Measurements from ENCODE around the gene SPON1.
"Not testable (repeated sequence)": the region's sequence is repeated elsewhere in the genome, so short reads cannot be mapped to it uniquely, and the experiment has no call there.

SPON1 gene

GRCh38 chr11:13927481-13927880 is 35.0 kb upstream of the SPON1 start:
- Histone ChIP-seq H3K27me3 (ENCODE audit: control insufficient read depth in 1 of 2, insufficient read depth in 2 of 2, low read length in 2 of 2) (peaks cover 0 to 5% of the 10 kb centered on the region in 2 donors), H3K9me3 (ENCODE audit: control insufficient read depth in 2 of 2, low read length in 2 of 2) (no peaks in the 10 kb centered on the region), H3K4me3 (ENCODE audit: low read length in 2 of 2) (no peak overlapping the region), H3K9ac (ENCODE audit: low read length in 2 of 2) (no peak overlapping the region), H3K4me1 (ENCODE audit: control insufficient read depth, insufficient read depth, low read length) (no peaks in the 10 kb centered on the region), H3K27ac (ENCODE audit: low read length) (no peak overlapping the region), H3K36me3 (ENCODE audit: control insufficient read depth in 2 of 2, insufficient read depth in 2 of 2, low read length in 2 of 2) (no peaks in the 10 kb centered on the region)

- no peak overlapping the region for H3K4me3 ChIP-seq (ENCODE audit: low read length in 2 of 2)
- no peak overlapping the region for H3K27ac ChIP-seq (ENCODE audit: low read length)
- H3K9ac ChIP-seq (ENCODE audit: low read length in 2 of 2): no peak overlapping the region
- H3K27me3 ChIP-seq (ENCODE audit: control insufficient read depth in 1 of 2, insufficient read depth in 2 of 2, low read length in 2 of 2): no peaks in the 10 kb centered on the region
- no peaks in the 10 kb centered on the region for H3K36me3 ChIP-seq (ENCODE audit: control insufficient read depth in 2 of 2, insufficient read depth in 2 of 2, low read length in 2 of 2)
- no peaks in the 10 kb centered on the region for H3K4me1 ChIP-seq (ENCODE audit: control insufficient read depth, insufficient read depth, low read length)
- no peaks in the 10 kb centered on the region for H3K9me3 ChIP-seq (ENCODE audit: control insufficient read depth in 2 of 2, low read length in 2 of 2)
These were observed 33.8 kb upstream of the SPON1 start for GRCh38 chr11:13928566-13929251.

DNA sequence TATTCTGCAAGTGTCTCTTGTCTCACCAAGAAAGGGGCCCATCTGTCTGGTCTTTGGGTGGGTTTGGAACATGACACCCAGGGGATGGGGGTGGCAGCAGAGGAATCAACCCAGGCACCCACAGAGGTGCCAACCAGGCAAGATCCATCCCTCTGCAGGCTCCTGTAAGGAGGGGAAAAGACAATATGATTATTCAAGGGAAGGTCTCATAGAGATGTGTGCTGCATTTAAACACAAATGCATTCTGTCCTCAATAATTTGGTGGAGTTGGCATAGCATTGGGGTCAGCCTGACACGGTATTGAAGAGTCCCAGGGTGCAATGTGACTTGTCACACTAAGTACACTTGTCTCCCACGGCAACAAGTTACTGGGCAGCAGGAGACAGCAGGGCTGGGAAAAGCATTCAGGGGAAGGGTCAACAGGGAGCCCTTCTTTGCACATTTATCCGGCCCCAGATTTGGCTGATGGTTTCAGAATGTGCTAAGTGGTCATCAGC is 33.1 kb upstream of the SPON1 start:
- Histone ChIP-seq H3K4me3 (ENCODE audit: low read length in 2 of 2) (no peak overlapping the region), H3K9ac (ENCODE audit: low read length in 2 of 2) (no peak overlapping the region), H3K9me3 (ENCODE audit: control insufficient read depth in 2 of 2, low read length in 2 of 2) (no peaks in the 10 kb centered on the region), H3K36me3 (ENCODE audit: control insufficient read depth in 2 of 2, insufficient read depth in 2 of 2, low read length in 2 of 2) (no peaks in the 10 kb centered on the region), H3K4me1 (ENCODE audit: control insufficient read depth, insufficient read depth, low read length) (no peaks in the 10 kb centered on the region), H3K27me3 (ENCODE audit: control insufficient read depth in 1 of 2, insufficient read depth in 2 of 2, low read length in 2 of 2) (no peaks in the 10 kb centered on the region), H3K27ac (ENCODE audit: low read length) (no peak overlapping the region)

DNA sequence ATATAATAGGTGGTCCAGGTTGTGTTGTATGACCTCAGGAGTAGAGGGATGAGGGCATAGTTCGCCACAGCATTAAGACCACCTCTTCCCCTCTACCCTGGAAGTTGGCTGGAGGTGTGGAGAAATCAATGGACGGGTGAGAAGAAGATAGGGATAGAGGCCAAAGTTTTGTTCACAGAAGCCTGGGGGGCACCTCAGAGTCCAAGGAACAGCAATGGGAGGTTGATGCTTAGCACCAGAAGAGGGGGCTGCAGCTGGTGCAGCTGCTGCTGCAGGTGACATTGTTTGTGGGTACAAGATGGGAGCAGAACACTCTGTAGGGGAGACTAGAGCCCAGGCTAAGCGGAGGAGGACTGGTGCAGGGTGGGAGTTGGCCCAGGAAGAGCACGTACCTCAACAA is 31.2 kb upstream of the SPON1 start:
- Histone ChIP-seq H3K27ac (ENCODE audit: low read length) (no peak overlapping the region), H3K4me1 (ENCODE audit: control insufficient read depth, insufficient read depth, low read length) (no peaks in the 10 kb centered on the region), H3K9me3 (ENCODE audit: control insufficient read depth in 2 of 2, low read length in 2 of 2) (no peaks in the 10 kb centered on the region), H3K4me3 (ENCODE audit: low read length in 2 of 2) (no peak overlapping the region), H3K9ac (ENCODE audit: low read length in 2 of 2) (no peak overlapping the region), H3K36me3 (ENCODE audit: control insufficient read depth in 2 of 2, insufficient read depth in 2 of 2, low read length in 2 of 2) (no peaks in the 10 kb centered on the region), H3K27me3 (ENCODE audit: control insufficient read depth in 1 of 2, insufficient read depth in 2 of 2, low read length in 2 of 2) (no peaks in the 10 kb centered on the region)

DNA sequence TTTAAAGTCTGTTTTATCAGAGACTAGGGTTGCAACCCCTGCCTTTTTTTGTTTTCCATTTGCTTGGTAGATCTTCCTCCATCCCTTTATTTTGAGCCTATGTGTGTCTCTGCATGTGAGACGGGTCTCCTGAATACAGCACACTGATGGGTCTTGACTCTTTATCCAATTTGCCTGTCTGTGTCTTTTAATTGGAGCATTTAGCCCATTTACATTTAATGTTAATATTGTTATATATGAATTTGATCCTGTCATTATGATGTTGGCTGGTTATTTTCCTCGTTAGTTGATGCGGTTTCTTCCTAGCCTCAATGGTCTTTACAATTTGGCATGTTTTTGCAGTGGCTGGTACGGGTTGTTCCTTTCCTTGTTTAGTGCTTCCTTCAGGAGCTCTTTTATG is 25.4 kb upstream of the SPON1 start:
- not testable (repeated sequence) for H3K27me3 ChIP-seq (ENCODE audit: control insufficient read depth in 1 of 2, insufficient read depth in 2 of 2, low read length in 2 of 2); H3K36me3 ChIP-seq (ENCODE audit: control insufficient read depth in 2 of 2, insufficient read depth in 2 of 2, low read length in 2 of 2); H3K27ac ChIP-seq (ENCODE audit: low read length); H3K9me3 ChIP-seq (ENCODE audit: control insufficient read depth in 2 of 2, low read length in 2 of 2); H3K9ac ChIP-seq (ENCODE audit: low read length in 2 of 2); H3K4me1 ChIP-seq (ENCODE audit: control insufficient read depth, insufficient read depth, low read length); H3K4me3 ChIP-seq (ENCODE audit: low read length in 2 of 2)

DNA sequence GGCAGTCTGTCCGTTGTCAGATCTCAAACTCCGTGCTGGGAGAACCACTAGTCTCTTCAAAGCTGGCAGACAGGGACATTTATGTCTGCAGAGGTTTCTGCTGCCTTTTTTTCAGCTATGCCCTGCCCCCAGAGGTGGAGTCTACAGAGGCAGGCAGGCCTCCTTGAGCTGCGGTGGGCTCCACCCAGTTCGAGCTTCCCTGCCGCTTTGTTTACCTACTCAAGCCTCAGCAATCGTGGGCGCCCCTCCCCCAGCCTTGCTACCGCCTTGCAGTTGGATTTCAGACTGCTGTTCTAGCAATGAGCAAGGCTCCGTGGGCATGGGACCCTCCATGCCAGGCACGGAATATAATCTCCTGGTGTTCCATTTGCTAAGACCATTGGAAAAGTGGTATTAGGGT is 23.7 kb upstream of the SPON1 start:
- not testable (repeated sequence) for H3K4me1 ChIP-seq (ENCODE audit: control insufficient read depth, insufficient read depth, low read length); H3K4me3 ChIP-seq (ENCODE audit: low read length in 2 of 2); H3K36me3 ChIP-seq (ENCODE audit: control insufficient read depth in 2 of 2, insufficient read depth in 2 of 2, low read length in 2 of 2); H3K27me3 ChIP-seq (ENCODE audit: control insufficient read depth in 1 of 2, insufficient read depth in 2 of 2, low read length in 2 of 2); H3K9me3 ChIP-seq (ENCODE audit: control insufficient read depth in 2 of 2, low read length in 2 of 2); H3K9ac ChIP-seq (ENCODE audit: low read length in 2 of 2); H3K27ac ChIP-seq (ENCODE audit: low read length)

GRCh38 chr11:13939961-13940906 is 22.3 kb upstream of the SPON1 start:
- no peaks in the 10 kb centered on the region for H3K9me3 ChIP-seq (ENCODE audit: control insufficient read depth in 2 of 2, low read length in 2 of 2)
- H3K27me3 ChIP-seq (ENCODE audit: control insufficient read depth in 1 of 2, insufficient read depth in 2 of 2, low read length in 2 of 2): peaks cover 0 to 4% of the 10 kb centered on the region in 2 donors
- no peak overlapping the region for H3K4me3 ChIP-seq (ENCODE audit: low read length in 2 of 2)
- H3K4me1 ChIP-seq (ENCODE audit: control insufficient read depth, insufficient read depth, low read length): no peaks in the 10 kb centered on the region
- no peak overlapping the region for H3K9ac ChIP-seq (ENCODE audit: low read length in 2 of 2)
- H3K27ac ChIP-seq (ENCODE audit: low read length): no peak overlapping the region
- H3K36me3 ChIP-seq (ENCODE audit: control insufficient read depth in 2 of 2, insufficient read depth in 2 of 2, low read length in 2 of 2): no peaks in the 10 kb centered on the region

DNA sequence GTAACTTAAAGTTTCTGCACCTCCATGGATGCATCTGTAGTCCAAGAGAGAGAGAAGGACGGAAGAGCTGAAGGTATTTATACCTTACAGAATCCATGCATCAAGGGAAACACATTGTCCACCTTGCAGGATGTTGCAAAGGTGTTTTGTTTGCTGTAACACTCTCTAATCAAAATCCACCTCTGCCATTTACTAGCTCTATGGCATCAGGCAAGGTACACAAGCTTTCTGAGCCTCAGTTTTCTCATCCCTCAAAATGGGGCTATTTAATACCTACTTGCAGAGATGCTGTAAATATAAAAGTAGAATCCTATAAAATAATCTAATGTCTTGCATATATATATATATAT is 21.6 kb upstream of the SPON1 start:
- no peaks in the 10 kb centered on the region for H3K4me1 ChIP-seq (ENCODE audit: control insufficient read depth, insufficient read depth, low read length)

DNA sequence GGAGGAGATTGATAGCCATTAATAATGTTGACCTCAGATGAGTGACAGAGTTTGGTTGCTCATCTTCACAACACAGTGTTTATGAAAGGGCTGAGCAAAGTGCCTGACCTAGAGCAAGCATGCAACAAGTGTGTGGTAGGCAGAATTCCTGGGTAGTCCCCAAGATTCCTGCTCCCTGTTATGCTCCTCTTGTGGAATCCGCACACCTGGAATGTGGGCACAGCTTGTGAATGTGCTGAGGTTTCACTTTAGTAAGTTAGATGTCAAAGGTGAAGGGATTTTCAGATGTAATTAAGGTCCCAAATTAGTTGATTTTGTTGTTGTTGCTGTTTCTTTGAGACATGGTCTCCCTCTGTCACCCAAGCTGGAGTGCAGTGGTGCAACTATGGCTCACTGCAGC is 20.7 kb upstream of the SPON1 start:
- H3K9ac ChIP-seq (ENCODE audit: low read length in 2 of 2): no peak overlapping the region
- H3K4me3 ChIP-seq (ENCODE audit: low read length in 2 of 2): no peak overlapping the region
- H3K27me3 ChIP-seq (ENCODE audit: control insufficient read depth in 1 of 2, insufficient read depth in 2 of 2, low read length in 2 of 2): peaks cover 0 to 4% of the 10 kb centered on the region in 2 donors
- H3K9me3 ChIP-seq (ENCODE audit: control insufficient read depth in 2 of 2, low read length in 2 of 2): no peaks in the 10 kb centered on the region
- no peak overlapping the region for H3K27ac ChIP-seq (ENCODE audit: low read length)
- no peaks in the 10 kb centered on the region for H3K36me3 ChIP-seq (ENCODE audit: control insufficient read depth in 2 of 2, insufficient read depth in 2 of 2, low read length in 2 of 2)
- H3K4me1 ChIP-seq (ENCODE audit: control insufficient read depth, insufficient read depth, low read length): no peaks in the 10 kb centered on the region

More for the DNA sequence above, 21.6 kb upstream of the SPON1 start:
- H3K9ac ChIP-seq (ENCODE audit: low read length in 2 of 2): no peak overlapping the region
- no peak overlapping the region for H3K4me3 ChIP-seq (ENCODE audit: low read length in 2 of 2)
- H3K9me3 ChIP-seq (ENCODE audit: control insufficient read depth in 2 of 2, low read length in 2 of 2): no peaks in the 10 kb centered on the region
- H3K27me3 ChIP-seq (ENCODE audit: control insufficient read depth in 1 of 2, insufficient read depth in 2 of 2, low read length in 2 of 2): peaks cover 0 to 4% of the 10 kb centered on the region in 2 donors
- H3K36me3 ChIP-seq (ENCODE audit: control insufficient read depth in 2 of 2, insufficient read depth in 2 of 2, low read length in 2 of 2): no peaks in the 10 kb centered on the region
- H3K27ac ChIP-seq (ENCODE audit: low read length): no peak overlapping the region

GRCh38 chr11:13942378-13942777 is 20.1 kb upstream of the SPON1 start:
- Histone ChIP-seq H3K9ac (ENCODE audit: low read length in 2 of 2) (no peak overlapping the region), H3K27me3 (ENCODE audit: control insufficient read depth in 1 of 2, insufficient read depth in 2 of 2, low read length in 2 of 2) (peaks cover 0 to 4% of the 10 kb centered on the region in 2 donors), H3K27ac (ENCODE audit: low read length) (no peak overlapping the region), H3K4me1 (ENCODE audit: control insufficient read depth, insufficient read depth, low read length) (no peaks in the 10 kb centered on the region), H3K36me3 (ENCODE audit: control insufficient read depth in 2 of 2, insufficient read depth in 2 of 2, low read length in 2 of 2) (no peaks in the 10 kb centered on the region), H3K9me3 (ENCODE audit: control insufficient read depth in 2 of 2, low read length in 2 of 2) (no peaks in the 10 kb centered on the region), H3K4me3 (ENCODE audit: low read length in 2 of 2) (no peak overlapping the region)

DNA sequence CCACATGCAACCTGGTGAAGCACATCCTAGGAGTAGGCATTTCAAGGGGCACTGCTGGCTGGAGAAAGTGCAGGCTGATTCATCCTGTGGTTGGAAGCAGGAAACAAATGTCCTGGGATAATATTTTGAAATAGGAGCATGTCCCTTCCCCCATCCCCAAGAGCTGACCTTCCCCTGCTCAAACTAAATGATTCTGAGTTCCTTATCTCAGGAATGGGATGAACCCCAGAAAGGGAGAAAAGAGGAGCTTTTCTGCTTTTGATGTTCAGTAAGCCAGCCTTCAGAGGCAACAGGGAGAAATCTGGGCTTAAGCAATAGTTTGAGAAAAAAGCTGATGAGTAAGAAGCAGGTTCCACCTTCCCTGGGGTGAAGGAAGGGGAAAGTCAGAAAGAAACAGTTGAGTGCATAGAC is 19.5 kb upstream of the SPON1 start:
- H3K36me3 ChIP-seq (ENCODE audit: control insufficient read depth in 2 of 2, insufficient read depth in 2 of 2, low read length in 2 of 2): no peaks in the 10 kb centered on the region
- no peak overlapping the region for H3K4me3 ChIP-seq (ENCODE audit: low read length in 2 of 2)
- no peaks in the 10 kb centered on the region for H3K4me1 ChIP-seq (ENCODE audit: control insufficient read depth, insufficient read depth, low read length)
- no peak overlapping the region for H3K9ac ChIP-seq (ENCODE audit: low read length in 2 of 2)
- no peaks in the 10 kb centered on the region for H3K9me3 ChIP-seq (ENCODE audit: control insufficient read depth in 2 of 2, low read length in 2 of 2)
- peaks cover 0 to 4% of the 10 kb centered on the region in 2 donors for H3K27me3 ChIP-seq (ENCODE audit: control insufficient read depth in 1 of 2, insufficient read depth in 2 of 2, low read length in 2 of 2)
- no peak overlapping the region for H3K27ac ChIP-seq (ENCODE audit: low read length)
